Measurements from ENCODE around the gene TAGLN2.
A peak's percentile ranks its signal among the peaks of the same experiment; 100 is the strongest.

The TAGLN2 gene

GRCh38 chr1:159897962-159898361, 27.3 kb downstream of the TAGLN2 start:
- DNase-seq, result no peak

GRCh38 chr1:159896546-159896930, 28.8 kb downstream of the TAGLN2 start:
- no peak for DNase-seq

GRCh38 chr1:159895836-159896545, 29.3 kb downstream of the TAGLN2 start:
- DNase-seq, result no peak

- DNase-seq, result no peak
These were observed 30.0 kb downstream of the TAGLN2 start for GRCh38 chr1:159895286-159895685.

- no peak for DNase-seq
These were observed 32.4 kb downstream of the TAGLN2 start for GRCh38 chr1:159892944-159893343.

- peak; percentile 55 for DNase-seq
These were observed 33.8 kb downstream of the TAGLN2 start for GRCh38 chr1:159891275-159892157.

GRCh38 chr1:159890390-159890789, 34.9 kb downstream of the TAGLN2 start:
- no peak for DNase-seq

- DNase-seq, result no peak
These were observed 35.5 kb downstream of the TAGLN2 start for GRCh38 chr1:159889821-159890252.

GRCh38 chr1:159889202-159889601, 36.1 kb downstream of the TAGLN2 start:
- DNase-seq, result no peak

GRCh38 chr1:159884296-159884695, 41.0 kb downstream of the TAGLN2 start:
- DNase-seq, result no peak

GRCh38 chr1:159883134-159883533, 42.2 kb downstream of the TAGLN2 start:
- no peak for DNase-seq

GRCh38 chr1:159882527-159882862, 42.8 kb downstream of the TAGLN2 start:
- no peak for DNase-seq

GRCh38 chr1:159881622-159882526, 43.4 kb downstream of the TAGLN2 start:
- DNase-seq, result peak; percentile 87

GRCh38 chr1:159880430-159880829, 44.9 kb downstream of the TAGLN2 start:
- peak; percentile 32 for DNase-seq

- no peak for DNase-seq
These were observed 45.3 kb downstream of the TAGLN2 start for GRCh38 chr1:159879977-159880376.

- DNase-seq, result no peak
These were observed 46.2 kb downstream of the TAGLN2 start for GRCh38 chr1:159879136-159879535.

GRCh38 chr1:159877695-159878444, 47.4 kb downstream of the TAGLN2 start:
- DNase-seq, result peak; percentile 53

- no peak for DNase-seq
These were observed 51.7 kb downstream of the TAGLN2 start for GRCh38 chr1:159873530-159874143.

GRCh38 chr1:159872891-159873290, 52.4 kb downstream of the TAGLN2 start:
- DNase-seq, result no peak

GRCh38 chr1:159870704-159871103, 54.6 kb downstream of the TAGLN2 start:
- no peak for DNase-seq

- DNase-seq, result no peak
These were observed 55.7 kb downstream of the TAGLN2 start for GRCh38 chr1:159869607-159870006.

- DNase-seq, result no peak
These were observed 56.1 kb downstream of the TAGLN2 start for GRCh38 chr1:159869173-159869572.
